ENCODE data around the gene HDAC4.

HDAC4 gene

GRCh38 chr2:239381709-239382134 lies 19.1 kb downstream of the HDAC4 start:
- no peak for DNase-seq

DNA sequence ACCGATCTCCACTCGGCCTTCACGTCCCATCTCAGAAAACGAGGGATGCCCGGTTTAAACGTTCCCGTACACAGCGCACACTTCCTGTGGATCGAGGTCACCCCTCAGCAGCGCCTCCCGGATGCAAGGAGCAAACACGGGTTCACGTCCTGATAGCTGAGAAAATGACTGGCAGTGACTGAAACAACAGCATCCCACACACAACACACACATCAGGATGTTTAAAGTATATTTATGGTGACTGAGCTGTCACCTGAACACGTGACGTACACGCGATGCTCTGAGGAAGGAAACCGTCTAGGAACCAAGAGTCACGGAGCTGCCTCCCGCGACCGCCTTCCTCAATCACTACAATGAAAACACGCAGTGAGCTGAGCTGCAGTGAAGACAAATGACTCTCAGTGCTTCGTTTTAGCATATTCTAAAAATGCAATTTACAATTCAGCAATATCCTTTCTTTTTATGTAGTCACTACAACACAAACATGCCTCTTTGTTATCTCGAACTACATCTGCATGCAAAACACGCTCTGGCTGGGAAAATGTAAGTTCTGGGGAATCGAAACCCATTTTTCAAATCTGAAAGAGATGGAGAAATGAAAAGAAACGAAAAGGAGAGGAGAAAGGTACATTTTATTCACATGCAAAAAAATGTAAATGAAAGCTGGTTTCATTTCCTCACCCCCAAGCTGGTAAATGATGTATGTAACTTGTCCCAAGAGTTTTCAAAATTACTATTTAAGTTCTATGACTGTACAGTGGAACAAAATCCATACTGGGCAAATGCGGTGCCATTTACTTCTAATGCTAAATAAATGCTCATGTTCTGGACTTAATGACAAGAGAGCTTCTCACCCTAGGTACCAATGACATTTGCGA lies 19.8 kb downstream of the HDAC4 start:
- no peak for DNase-seq

DNA sequence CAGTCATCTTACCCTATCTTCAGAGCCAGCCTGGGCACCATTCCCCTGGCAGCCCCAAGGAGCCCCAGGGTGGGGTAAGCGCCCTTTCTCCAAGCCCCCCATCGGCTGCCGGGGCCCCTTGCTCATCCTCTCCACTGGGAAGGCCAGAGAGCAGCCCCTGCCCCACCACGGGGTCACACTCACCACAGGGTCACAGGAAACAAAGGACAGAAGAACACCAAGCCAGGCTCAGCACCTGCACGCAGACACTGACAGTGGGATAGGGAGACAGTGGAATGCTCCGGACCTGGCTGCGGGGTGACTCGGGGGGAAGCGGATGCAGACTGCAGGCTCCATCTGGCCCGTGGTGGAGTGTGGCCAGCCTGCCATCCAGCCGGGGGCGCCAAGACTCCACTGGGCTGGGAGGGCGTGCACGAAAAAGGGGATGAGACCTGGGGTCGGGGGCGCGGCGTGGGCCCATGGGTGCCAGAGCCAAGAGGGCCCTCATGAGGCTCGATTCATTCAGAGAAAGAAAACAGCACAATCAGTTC lies 21.1 kb downstream of the HDAC4 start:
- DNase-seq, result no peak

- no peak for DNase-seq
Observed at GRCh38 chr2:239378918-239379640, 21.7 kb downstream of the HDAC4 start.

DNA sequence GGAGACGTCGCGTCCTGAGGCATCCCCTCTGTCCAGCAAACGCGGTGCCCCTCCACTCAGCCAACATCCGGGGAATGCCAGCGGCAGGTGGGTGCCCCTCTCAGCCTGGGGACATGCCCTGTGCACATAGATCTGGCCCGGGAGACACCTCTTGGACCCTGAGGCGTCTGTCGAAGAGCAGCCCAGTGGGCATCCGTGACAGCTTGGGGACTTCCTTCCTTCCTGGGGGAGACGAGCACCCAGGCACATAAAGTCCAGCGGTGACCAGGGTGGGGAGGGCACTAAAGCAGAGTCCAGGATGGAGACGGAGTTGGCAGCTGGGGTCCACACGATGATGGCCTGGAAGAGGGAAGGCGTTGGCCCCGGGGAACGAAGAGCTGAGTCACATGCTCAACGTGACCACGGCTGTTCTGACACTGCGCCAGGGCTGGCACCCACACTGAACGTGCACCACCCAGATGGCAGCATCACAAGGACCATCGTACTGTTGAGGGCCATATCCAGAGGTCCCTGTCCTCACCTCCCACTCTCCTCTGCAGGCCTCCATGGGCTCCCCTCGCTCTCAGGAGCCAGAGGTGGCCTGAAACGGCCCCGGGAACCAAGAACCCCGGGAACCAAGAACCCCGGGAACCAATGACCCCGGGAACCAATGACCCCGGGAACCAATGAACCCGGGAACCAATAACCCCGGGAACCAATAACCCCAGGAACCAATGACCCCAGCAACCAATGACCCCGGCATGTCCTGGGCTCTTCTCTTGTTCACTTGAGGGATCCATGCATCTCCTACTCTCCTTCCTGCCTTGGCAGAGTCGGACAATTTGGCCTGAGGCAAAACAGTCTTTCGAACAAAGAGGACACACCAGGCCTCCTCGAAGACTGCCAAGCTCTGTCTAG lies 22.6 kb downstream of the HDAC4 start:
- DNase-seq, result no peak

- DNase-seq, result no peak
Observed at GRCh38 chr2:239377591-239377990, 23.2 kb downstream of the HDAC4 start.

DNA sequence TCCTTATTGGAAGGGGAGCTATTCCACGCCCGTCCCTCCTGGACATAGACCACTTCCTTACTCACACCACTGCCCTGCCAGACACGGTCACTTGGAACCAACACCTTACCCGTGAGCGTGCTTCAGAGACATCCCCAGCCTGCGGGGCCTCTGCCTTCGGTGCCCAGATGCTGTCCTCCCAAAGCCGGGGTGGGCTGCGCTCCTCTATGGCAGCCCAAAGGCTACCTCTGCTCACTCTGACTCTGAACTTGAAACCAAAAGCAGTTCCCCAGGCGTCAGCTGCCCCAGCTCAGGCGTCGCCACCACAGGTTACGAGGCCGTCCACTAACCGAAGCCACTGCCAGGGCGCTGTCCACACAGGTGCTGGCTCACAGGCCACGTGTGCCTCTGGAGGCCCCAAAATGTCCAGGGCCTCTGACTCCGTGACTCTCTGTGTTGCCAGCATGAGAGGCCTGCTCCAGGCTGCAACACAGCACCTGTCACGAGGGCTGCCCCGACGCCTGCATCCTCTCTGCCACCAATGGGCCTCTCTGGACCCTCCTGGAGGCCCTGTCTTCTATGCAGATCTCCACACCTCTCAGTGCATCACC lies 23.8 kb downstream of the HDAC4 start:
- no peak for DNase-seq

DNA sequence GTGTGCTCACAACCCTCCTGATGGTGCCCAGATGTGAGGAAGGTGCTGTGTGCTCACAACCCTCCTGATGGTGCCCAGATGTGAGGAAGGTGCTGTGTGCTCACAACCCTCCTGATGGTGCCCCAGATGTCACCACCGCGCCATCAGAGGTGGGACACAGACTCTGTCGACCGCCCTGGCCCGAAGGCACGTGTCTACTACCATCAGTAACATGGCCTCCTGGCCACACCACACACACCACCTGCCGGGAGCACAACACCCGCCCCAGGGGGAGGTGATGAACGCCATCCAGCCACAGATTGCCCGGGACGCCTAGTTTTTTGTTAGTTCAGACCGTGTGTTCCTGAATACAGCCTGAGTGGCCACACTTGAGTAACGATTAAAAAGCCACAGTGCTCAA lies 24.5 kb downstream of the HDAC4 start:
- DNase-seq, result no peak

DNA sequence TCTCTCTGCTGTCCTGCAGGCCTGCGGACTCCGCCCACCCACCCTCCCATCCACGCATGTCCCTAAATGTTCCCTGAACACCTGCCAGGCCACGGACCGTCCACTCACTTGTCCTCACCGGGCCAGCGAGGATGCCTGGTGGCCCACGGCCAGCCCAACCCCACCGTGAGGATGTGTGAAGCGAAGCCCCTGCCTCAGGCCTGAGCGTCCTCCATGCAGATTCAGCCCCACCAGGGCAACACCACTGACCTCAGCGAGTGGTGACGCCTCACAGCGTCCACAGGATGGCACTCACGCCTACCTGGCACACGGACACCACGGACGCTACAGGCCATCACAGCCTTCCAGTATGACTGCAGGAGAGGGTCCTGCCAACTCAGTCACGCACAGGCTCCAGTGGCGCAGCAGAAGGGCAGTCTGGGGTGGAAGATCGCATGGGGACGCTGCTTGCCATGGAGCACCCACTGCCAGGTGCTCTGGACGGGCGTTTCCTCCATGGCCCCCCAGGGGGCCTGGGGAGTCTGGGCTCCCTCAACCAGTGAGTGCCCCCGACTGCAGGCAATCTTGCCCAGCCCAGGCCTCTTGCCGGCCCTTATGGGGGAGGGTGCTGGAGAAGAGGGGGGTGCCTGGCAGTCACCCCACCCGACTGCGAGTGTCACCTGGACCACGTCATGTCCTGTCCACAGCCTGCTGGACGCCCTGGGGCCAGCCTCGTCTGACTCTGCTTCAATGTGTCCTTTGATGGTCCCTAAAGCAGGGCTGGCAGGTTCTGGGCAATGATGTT lies 25.4 kb downstream of the HDAC4 start:
- DNase-seq, result no peak

DNA sequence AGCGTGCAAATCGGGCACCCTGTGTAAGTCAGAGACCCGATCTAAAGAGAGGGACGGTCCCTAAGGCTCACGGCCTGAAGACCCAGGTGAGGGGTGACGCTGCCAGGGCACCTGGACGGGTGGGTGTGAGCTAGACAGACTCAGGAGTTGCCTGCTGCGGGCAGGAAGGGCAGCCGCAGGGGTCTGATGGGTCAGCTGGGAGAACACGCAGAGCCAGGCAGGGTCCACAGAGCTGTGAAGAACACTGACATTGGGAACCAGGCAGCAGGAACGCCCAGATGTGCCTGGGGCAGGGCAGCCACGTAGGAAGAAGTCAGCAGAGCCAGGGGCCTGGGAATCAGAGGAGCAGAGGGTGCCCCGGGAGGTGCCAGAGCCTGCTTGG lies 25.9 kb downstream of the HDAC4 start:
- no peak for DNase-seq

- DNase-seq, result no peak
Observed at GRCh38 chr2:239372835-239373234, 28.0 kb downstream of the HDAC4 start.

GRCh38 chr2:239371726-239372686 lies 28.8 kb downstream of the HDAC4 start:
- no peak for DNase-seq

- no peak for DNase-seq
Observed at GRCh38 chr2:239370876-239371725, 29.7 kb downstream of the HDAC4 start.

DNA sequence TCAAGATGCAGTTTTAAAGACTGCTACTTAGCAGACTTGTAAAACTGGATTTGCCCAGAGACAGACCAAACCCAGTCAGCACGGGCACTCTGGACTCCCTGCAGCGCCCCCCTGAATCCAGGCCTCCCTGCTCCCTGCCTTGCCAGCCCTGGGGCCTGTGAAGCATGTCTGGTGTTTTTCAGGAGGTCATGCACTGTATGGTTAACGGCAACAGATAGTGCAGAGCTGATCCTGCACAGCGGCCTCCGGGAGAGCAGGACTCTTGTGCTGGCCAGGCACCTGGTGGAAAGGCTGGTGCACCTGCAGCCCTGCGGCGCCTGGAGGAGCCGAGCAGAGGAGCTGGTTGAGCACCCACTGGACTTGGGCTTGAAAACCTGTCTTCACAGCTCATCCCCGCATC lies 30.4 kb downstream of the HDAC4 start:
- DNase-seq, result no peak

GRCh38 chr2:239369631-239370161 lies 31.1 kb downstream of the HDAC4 start:
- peak; percentile 53 for DNase-seq

DNA sequence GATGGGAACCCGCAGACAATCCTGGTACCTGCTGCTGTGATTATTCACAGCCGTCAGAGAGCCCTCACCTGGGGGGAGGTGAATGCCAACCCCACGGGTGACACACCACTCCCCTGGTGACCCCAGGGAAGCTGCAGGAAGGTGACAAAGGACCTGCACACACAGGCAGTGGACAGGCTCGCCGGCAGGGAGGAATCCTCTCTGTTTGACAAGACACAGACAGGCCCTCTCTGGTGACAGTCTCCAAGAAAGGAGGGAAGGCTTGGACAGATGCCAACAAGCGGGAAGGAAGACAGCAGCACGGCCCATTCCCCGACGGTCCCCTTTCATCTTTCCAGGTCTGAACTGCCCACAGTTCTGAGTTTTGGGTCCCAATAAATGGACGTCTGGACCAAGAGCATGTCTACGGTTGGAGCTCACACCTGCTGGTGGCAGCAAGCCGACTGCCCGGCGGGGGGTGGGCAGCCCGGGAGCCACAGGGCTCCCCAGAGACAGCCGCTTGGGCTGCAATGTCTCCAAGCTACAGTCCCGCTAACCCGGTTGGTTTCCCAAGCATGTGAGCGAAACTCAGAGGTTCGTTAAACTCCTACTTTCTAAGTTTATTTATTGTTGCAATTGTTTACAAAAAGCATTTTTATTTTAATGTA lies 31.8 kb downstream of the HDAC4 start:
- peak; percentile 50 for DNase-seq

DNA sequence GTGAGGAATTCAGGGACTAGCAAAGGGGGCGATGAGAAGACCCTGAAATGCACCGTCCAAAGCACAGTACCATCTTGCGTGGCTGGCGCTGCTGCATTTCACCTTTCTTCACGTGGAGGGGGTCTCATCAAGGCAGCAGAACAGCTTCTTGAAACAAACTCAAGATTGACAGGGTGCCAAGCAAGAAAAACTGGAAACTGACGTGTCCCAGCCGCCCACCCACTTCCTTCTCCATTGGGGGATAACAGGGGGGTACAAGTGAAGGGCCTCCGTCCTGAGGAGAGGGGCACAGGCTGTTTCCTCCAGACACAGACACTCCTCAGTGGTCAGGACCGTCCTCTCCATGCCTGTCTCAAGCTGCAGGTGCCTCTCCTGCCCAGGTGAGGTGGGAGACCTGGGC lies 32.5 kb downstream of the HDAC4 start:
- no peak for DNase-seq

GRCh38 chr2:239366740-239367139 lies 34.1 kb downstream of the HDAC4 start:
- DNase-seq, result no peak

Measured in DMS79 treated with DMSO at 0.1 percent for 48 hours (cell line).